ENCODE data around the gene NUTF2.

DNA sequence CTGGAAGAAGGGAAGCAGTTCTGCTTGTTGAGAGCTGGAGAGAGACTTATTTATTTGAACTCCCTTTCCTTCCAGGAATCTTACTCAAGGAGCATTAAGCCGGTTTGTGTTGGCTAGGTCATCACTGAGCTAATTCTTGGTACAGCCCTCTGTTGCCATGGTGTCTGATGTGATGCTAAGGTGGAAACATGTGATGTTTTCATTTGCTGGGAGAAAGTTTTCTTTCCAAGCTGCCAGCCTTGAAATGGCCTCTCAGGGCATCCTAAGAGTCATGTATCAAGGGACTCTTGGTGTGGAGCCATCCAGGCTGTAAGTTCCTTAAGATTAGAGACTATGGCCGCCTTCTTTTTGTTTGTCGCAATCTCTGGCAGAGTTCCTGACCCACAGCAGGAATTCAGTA, 50.5 kb downstream of the NUTF2 start:
- TF ChIP-seq, protein P1, sequence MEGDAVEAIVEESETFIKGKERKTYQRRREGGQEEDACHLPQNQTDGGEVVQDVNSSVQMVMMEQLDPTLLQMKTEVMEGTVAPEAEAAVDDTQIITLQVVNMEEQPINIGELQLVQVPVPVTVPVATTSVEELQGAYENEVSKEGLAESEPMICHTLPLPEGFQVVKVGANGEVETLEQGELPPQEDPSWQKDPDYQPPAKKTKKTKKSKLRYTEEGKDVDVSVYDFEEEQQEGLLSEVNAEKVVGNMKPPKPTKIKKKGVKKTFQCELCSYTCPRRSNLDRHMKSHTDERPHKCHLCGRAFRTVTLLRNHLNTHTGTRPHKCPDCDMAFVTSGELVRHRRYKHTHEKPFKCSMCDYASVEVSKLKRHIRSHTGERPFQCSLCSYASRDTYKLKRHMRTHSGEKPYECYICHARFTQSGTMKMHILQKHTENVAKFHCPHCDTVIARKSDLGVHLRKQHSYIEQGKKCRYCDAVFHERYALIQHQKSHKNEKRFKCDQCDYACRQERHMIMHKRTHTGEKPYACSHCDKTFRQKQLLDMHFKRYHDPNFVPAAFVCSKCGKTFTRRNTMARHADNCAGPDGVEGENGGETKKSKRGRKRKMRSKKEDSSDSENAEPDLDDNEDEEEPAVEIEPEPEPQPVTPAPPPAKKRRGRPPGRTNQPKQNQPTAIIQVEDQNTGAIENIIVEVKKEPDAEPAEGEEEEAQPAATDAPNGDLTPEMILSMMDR (IDR thresholded peaks at IDR 0.05; ENCODE audit: low read depth, low read length, poor library complexity, severe bottlenecking) = no peak
- no peak for TF ChIP-seq EZH2phosphoT487 (IDR thresholded peaks at IDR 0.05; ENCODE audit: borderline replicate concordance, low read length)
